HPDE6-E6E7 (cell line): Measurements from ENCODE around the gene CALB2.
"Not testable (repeated sequence)": the region's sequence is repeated elsewhere in the genome, so short reads cannot be mapped to it uniquely, and the experiment has no call there.

Source experiments
- DNase-seq: peaks from one replicate; pipeline ENCODE4 v3.0.0; 2011; ENCODE audit warnings: missing footprints; ENCODE audit errors: extremely low spot score

CALB2 gene

GRCh38 chr16:71358464-71358998, at the start of gene CALB2:
CALB2 (plus strand) TSS chr16:71358723; CDS start chr16:71358793, 70 bp downstream.
- DNase-seq: peak; percentile 64

- DNase-seq: no peak
These were observed 46.9 kb upstream of the CALB2 start for GRCh38 chr16:71311553-71312158.

GRCh38 chr16:71313591-71313990, 44.9 kb upstream of the CALB2 start:
- DNase-seq: not testable (repeated sequence)

GRCh38 chr16:71315269-71315668, 43.3 kb upstream of the CALB2 start:
- no peak for DNase-seq

GRCh38 chr16:71319999-71320398, 38.5 kb upstream of the CALB2 start:
- no peak for DNase-seq

GRCh38 chr16:71327720-71328119, 30.8 kb upstream of the CALB2 start:
- DNase-seq: no peak

GRCh38 chr16:71328151-71328550, 30.4 kb upstream of the CALB2 start:
- no peak for DNase-seq

GRCh38 chr16:71337631-71338030, 20.9 kb upstream of the CALB2 start:
- peak; percentile 40 for DNase-seq

- DNase-seq: peak; percentile 93
These were observed 20.3 kb upstream of the CALB2 start for GRCh38 chr16:71338193-71338592.

GRCh38 chr16:71338632-71339031, 19.9 kb upstream of the CALB2 start:
- no peak for DNase-seq

GRCh38 chr16:71339236-71340171, 19.0 kb upstream of the CALB2 start:
- peak; percentile 70 for DNase-seq

GRCh38 chr16:71340406-71340805, 18.1 kb upstream of the CALB2 start:
- DNase-seq: no peak

GRCh38 chr16:71341881-71342280, 16.6 kb upstream of the CALB2 start:
- no peak for DNase-seq

- DNase-seq: no peak
These were observed 15.4 kb upstream of the CALB2 start for GRCh38 chr16:71343078-71343477.

GRCh38 chr16:71344315-71344905, 14.1 kb upstream of the CALB2 start:
- DNase-seq: peak; percentile 43

- no peak for DNase-seq
These were observed 13.5 kb upstream of the CALB2 start for GRCh38 chr16:71345031-71345430.

GRCh38 chr16:71347146-71347545, 11.4 kb upstream of the CALB2 start:
- no peak for DNase-seq

- no peak for DNase-seq
These were observed 10.0 kb upstream of the CALB2 start for GRCh38 chr16:71348262-71349085.

- DNase-seq: no peak
These were observed 7.5 kb upstream of the CALB2 start for GRCh38 chr16:71350821-71351557.

- DNase-seq: no peak
These were observed 7.0 kb upstream of the CALB2 start for GRCh38 chr16:71351558-71351901.

GRCh38 chr16:71352466-71352865, 6.1 kb upstream of the CALB2 start:
- DNase-seq: no peak
